HCT116 (cell line): ENCODE data around the gene POU2F3. TPM values are rescaled to one million over a fixed set of nuclear protein-coding genes. Genes with fewer than 3 reads are reported as not detected.

Experiments
- ATAC-seq: fragments of 200-7000 bp; cut with Tn5 transposase; 2 replicates; pipeline ENCODE4 v1.9.1; 2020; ENCODE audit warnings: mild to moderate bottlenecking, moderate library complexity
- BruUV-seq: library from RNA; stranded (reverse); fragments of 400-500 nt; replicated peaks from 2 replicates; lab custom pipeline; 2021; lab: Mats Ljungman, UMichigan
- CTCF ChIA-PET: fragments of 300-600 bp; sonication (Branson Sonifier 250); formaldehyde crosslinking; loops from one replicate; lab custom pipeline; 2021; ENCODE audit warnings: antibody characterized with exemption; lab: Charles Lee
- POLR2A ChIA-PET: fragments of 300-600, 350-600 bp; sonication (Branson Sonifier 250); formaldehyde crosslinking; loops from one replicate; lab custom pipeline; 2021; ENCODE audit warnings: antibody characterized with exemption; lab: Charles Lee
- RAD21 ChIA-PET, 2 experiments: fragments of 300-600 bp; sonication (Branson Sonifier 250); formaldehyde crosslinking; loops; one replicate each; lab custom pipeline; 2023; ENCODE audit warnings: low total read pairs in 2 of 2; ENCODE audit not compliant: uncharacterized antibody in 2 of 2, unreplicated experiment in 2 of 2, low non-redundant PET in 1 of 2; lab: Charles Lee
- DNase-seq: peaks from one replicate; pipeline ENCODE4 v3.0.0-alpha.2; 2010; ENCODE audit warnings: low read depth, low spot score
- H2AFZ ChIP-seq: fragments of 200-600 bp; shearing (Covaris generic), sonication (generic); 2 replicates; pipeline ENCODE4 v1.6.1; 2017; ENCODE audit warnings: low read depth, mixed run types, mixed read lengths, antibody characterized with exemption, low read length; ENCODE audit not compliant: poor library complexity, severe bottlenecking
- H3K27ac ChIP-seq: 2 replicates; pipeline ENCODE4 v1.5.1; 2012; ENCODE audit warnings: low read depth, low read length
- H3K27me3 ChIP-seq: fragments of 200-600 bp; sonication (generic); 2 replicates; pipeline ENCODE4 v1.6.1; 2016; ENCODE audit warnings: mixed run types, low read length, mixed read lengths; ENCODE audit not compliant: insufficient read depth
- H3K36me3 ChIP-seq, 2 experiments: fragments of 200-500 bp in 1 of 2; fragments of 200-600 bp in 1 of 2; sonication (Bioruptor generic) in 1 of 2; sonication (generic) in 1 of 2; 2 replicates each; pipeline versions ENCODE4 v1.5.1 to v1.6.1; 2014 to 2016; ENCODE audit warnings: low read length in 2 of 2, inconsistent platforms in 1 of 2, mixed read lengths in 1 of 2, mixed run types in 1 of 2; ENCODE audit not compliant: insufficient read depth in 2 of 2, control insufficient read depth in 1 of 2
- H3K4me1 ChIP-seq, 2 experiments: fragments of 200-600 bp in 1 of 2; sonication (generic) in 1 of 2; 2 replicates each; pipeline versions ENCODE4 v1.5.1 to v1.6.1; 2012 to 2017; ENCODE audit warnings: low read length in 2 of 2, inconsistent platforms in 1 of 2, mild to moderate bottlenecking in 1 of 2, mixed read lengths in 1 of 2, mixed run types in 1 of 2, moderate library complexity in 1 of 2; ENCODE audit not compliant: insufficient read depth in 2 of 2, control insufficient read depth in 1 of 2
- H3K4me2 ChIP-seq: fragments of 200-600 bp; sonication (generic); 2 replicates; pipeline ENCODE4 v1.6.1; 2017; ENCODE audit warnings: mixed run types, low read length, mixed read lengths
- H3K4me3 ChIP-seq, 2 experiments: fragments of 200-600 bp in 1 of 2; sonication (generic) in 1 of 2; replicated peaks in 1 of 2; 2 replicates each; pipeline ENCODE4 v1.5.1; 2011 to 2016; ENCODE audit warnings: low read length in 2 of 2, control low read depth in 1 of 2, low read depth in 1 of 2, mild to moderate bottlenecking in 1 of 2, mixed read lengths in 1 of 2, mixed run types in 1 of 2
- H3K79me2 ChIP-seq: fragments of 200-600 bp; sonication (generic); 2 replicates; pipeline ENCODE4 v1.6.1; 2017; ENCODE audit warnings: mild to moderate bottlenecking, mixed run types, low read length, moderate library complexity, mixed read lengths; ENCODE audit not compliant: insufficient read depth
- H3K9ac ChIP-seq: fragments of 200-600 bp; sonication (generic); 2 replicates; pipeline ENCODE4 v1.6.1; 2016; ENCODE audit warnings: low read length, mixed read lengths
- H3K9me2 ChIP-seq: fragments of 200-600 bp; sonication (generic), shearing (Covaris generic); 2 replicates; pipeline ENCODE4 v1.6.1; 2017; ENCODE audit warnings: mixed run types, mild to moderate bottlenecking, moderate library complexity; ENCODE audit not compliant: insufficient read depth
- H3K9me3 ChIP-seq, 2 experiments: fragments of 200-500 bp in 1 of 2; fragments of 200-600 bp in 1 of 2; sonication (Bioruptor generic) in 1 of 2; sonication (generic) in 1 of 2; 2 replicates each; pipeline ENCODE4 v1.6.1; 2014 to 2017; ENCODE audit warnings: low read length in 2 of 2, mixed read lengths in 2 of 2, inconsistent platforms in 1 of 2, low read depth in 1 of 2, mild to moderate bottlenecking in 1 of 2, mixed run types in 1 of 2, moderate library complexity in 1 of 2; ENCODE audit not compliant: control insufficient read depth in 1 of 2, insufficient read depth in 1 of 2
- H4K20me1 ChIP-seq: fragments of 200-600 bp; sonication (generic), shearing (Covaris generic); 2 replicates; pipeline ENCODE4 v1.6.1; 2017; ENCODE audit warnings: mixed run types, mild to moderate bottlenecking, moderate library complexity; ENCODE audit not compliant: insufficient read depth
- CBX3 ChIP-seq: IDR thresholded peaks from 2 replicates; pipeline ENCODE4 v1.6.1; 2012; ENCODE audit warnings: low read depth
- CEBPB ChIP-seq: IDR thresholded peaks from 2 replicates; pipeline ENCODE4 v1.6.1; 2012; ENCODE audit warnings: low read depth
- ELF1 ChIP-seq: IDR thresholded peaks from 2 replicates; pipeline ENCODE4 v1.6.1; 2012; ENCODE audit warnings: low read depth, borderline replicate concordance
- EZH2 ChIP-seq: fragments of 200-600 bp; sonication (generic); IDR thresholded peaks from 2 replicates; pipeline ENCODE4 v1.6.1; 2017; ENCODE audit warnings: antibody characterized with exemption, mixed run types
- EZH2phosphoT487 ChIP-seq: fragments of 200-600 bp; IDR thresholded peaks from 2 replicates; pipeline ENCODE4 v1.6.1; 2018; ENCODE audit warnings: antibody characterized with exemption, borderline replicate concordance
- FOSL1 ChIP-seq: IDR thresholded peaks from 2 replicates; pipeline ENCODE4 v1.6.1; 2012; ENCODE audit warnings: low read depth
- POLR2A ChIP-seq: IDR thresholded peaks from 2 replicates; pipeline ENCODE4 v1.7.0; 2011; ENCODE audit warnings: borderline replicate concordance; ENCODE audit not compliant: insufficient read depth, insufficient read length; ENCODE audit errors: extremely low read depth
- POLR2AphosphoS5 ChIP-seq: IDR thresholded peaks from 2 replicates; pipeline ENCODE4 v1.6.1; 2011; ENCODE audit warnings: mild to moderate bottlenecking, low read depth, low read length, moderate library complexity
- RAD21 ChIP-seq: IDR thresholded peaks from 2 replicates; pipeline ENCODE4 v1.6.1; 2012; ENCODE audit warnings: low read depth, mild to moderate bottlenecking
- REST ChIP-seq: IDR thresholded peaks from 2 replicates; pipeline ENCODE4 v1.6.1; 2012; ENCODE audit warnings: low read depth
- SIN3A ChIP-seq: IDR thresholded peaks from 2 replicates; pipeline ENCODE4 v1.6.1; 2012; ENCODE audit warnings: low read depth
- SP1 ChIP-seq: IDR thresholded peaks from 2 replicates; pipeline ENCODE4 v1.6.1; 2012; ENCODE audit warnings: low read depth
- SRF ChIP-seq: IDR thresholded peaks from 2 replicates; pipeline ENCODE4 v1.6.1; 2012; ENCODE audit warnings: low read depth
- TCF7L2 ChIP-seq: IDR thresholded peaks from 2 replicates; pipeline ENCODE4 v1.7.0; 2011; ENCODE audit warnings: borderline replicate concordance, inconsistent platforms; ENCODE audit not compliant: insufficient read depth, insufficient read length; ENCODE audit errors: extremely low read depth
- YY1 ChIP-seq: IDR thresholded peaks from 2 replicates; pipeline ENCODE4 v1.6.1; 2011; ENCODE audit warnings: low read length, low read depth, moderate library complexity, mild to moderate bottlenecking; ENCODE audit not compliant: insufficient replicate concordance; ENCODE audit errors: extremely low read depth
- ZBTB33 ChIP-seq: IDR thresholded peaks from 2 replicates; pipeline ENCODE4 v1.6.1; 2011; ENCODE audit warnings: mild to moderate bottlenecking, low read length, moderate library complexity; ENCODE audit not compliant: insufficient replicate concordance; ENCODE audit errors: extremely low read depth
- ZFX ChIP-seq: fragments of 450-650 bp; IDR thresholded peaks from 2 replicates; pipeline ENCODE4 v1.6.1; 2017
- ZNF274 ChIP-seq: fragments of 200-500 bp; sonication (Bioruptor generic); IDR thresholded peaks from 2 replicates; pipeline ENCODE4 v1.6.1; 2014; ENCODE audit warnings: mild to moderate bottlenecking, low read depth, low read length, inconsistent platforms
- intact Hi-C: fragments of 100-400 bp; cut with micrococcal nuclease; formaldehyde crosslinking; loops from 2 replicates; pipeline ENCODE4 v1.10.0; 2022
- total RNA-seq: library from RNA; stranded (reverse); gene quantifications from one replicate; pipeline ENCODE4 v1.2.1, GENCODE V29; 2021; ENCODE audit not compliant: unreplicated experiment
- TF ChIP-seq, protein P1 (sequence below), 3 experiments: fragments of 200-600 bp in 1 of 3; sonication (generic) in 1 of 3; IDR thresholded peaks in 2 of 3; conservative IDR thresholded peaks in 1 of 3; 2 replicates each; pipeline ENCODE4 v1.5.1; 2012 to 2017; ENCODE audit warnings: low read depth in 2 of 3, low read length in 2 of 3, antibody characterized with exemption in 1 of 3, borderline replicate concordance in 1 of 3, control low read depth in 1 of 3, mild to moderate bottlenecking in 1 of 3, mixed read lengths in 1 of 3, mixed run types in 1 of 3, moderate library complexity in 1 of 3; ENCODE audit not compliant: insufficient read depth in 1 of 3
- TF ChIP-seq, protein P2 (sequence below): IDR thresholded peaks from 2 replicates; pipeline ENCODE4 v1.6.1; 2012

POU2F3 gene
- total RNA-seq, 1 experiment from 2014 or later = 0.15 TPM

DNA sequence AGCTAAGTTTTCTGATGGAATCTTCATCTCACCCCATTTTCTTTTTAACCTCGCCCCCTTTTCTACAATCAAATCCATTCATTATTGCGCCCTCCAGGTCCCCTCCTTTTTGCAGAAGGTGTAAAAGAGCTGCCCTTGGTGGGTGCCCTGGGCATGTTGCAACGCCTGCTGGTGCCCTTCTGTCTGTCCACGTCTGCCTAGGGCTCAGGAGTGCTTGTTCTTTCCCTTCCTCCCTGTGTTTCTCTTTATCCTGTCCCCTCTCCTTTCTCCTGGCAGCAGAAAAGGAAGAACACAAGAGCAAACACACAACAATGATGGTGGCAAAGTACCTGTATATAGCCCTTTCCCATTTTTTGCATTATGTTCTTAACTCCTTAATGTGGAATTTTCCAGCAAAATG is 79.0 kb downstream of the POU2F3 start:
- H3K9me2 ChIP-seq = no peaks in the 10 kb centered on the region
- no peaks in the 10 kb centered on the region for H4K20me1 ChIP-seq
- TF ChIP-seq REST = no peak
- TF ChIP-seq RAD21 = no peak
- TF ChIP-seq FOSL1 = no peak
- TF ChIP-seq, protein P1, sequence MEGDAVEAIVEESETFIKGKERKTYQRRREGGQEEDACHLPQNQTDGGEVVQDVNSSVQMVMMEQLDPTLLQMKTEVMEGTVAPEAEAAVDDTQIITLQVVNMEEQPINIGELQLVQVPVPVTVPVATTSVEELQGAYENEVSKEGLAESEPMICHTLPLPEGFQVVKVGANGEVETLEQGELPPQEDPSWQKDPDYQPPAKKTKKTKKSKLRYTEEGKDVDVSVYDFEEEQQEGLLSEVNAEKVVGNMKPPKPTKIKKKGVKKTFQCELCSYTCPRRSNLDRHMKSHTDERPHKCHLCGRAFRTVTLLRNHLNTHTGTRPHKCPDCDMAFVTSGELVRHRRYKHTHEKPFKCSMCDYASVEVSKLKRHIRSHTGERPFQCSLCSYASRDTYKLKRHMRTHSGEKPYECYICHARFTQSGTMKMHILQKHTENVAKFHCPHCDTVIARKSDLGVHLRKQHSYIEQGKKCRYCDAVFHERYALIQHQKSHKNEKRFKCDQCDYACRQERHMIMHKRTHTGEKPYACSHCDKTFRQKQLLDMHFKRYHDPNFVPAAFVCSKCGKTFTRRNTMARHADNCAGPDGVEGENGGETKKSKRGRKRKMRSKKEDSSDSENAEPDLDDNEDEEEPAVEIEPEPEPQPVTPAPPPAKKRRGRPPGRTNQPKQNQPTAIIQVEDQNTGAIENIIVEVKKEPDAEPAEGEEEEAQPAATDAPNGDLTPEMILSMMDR (IDR thresholded peaks at IDR 0.05 in 2 of 3, conservative IDR thresholded peaks at IDR 0.05 in 1 of 3; ENCODE audit: borderline replicate concordance in 1 of 3, insufficient read depth in 1 of 3, low read depth in 2 of 3, low read length in 2 of 3) = no peak
- no peak for TF ChIP-seq ZBTB33
- no peak for TF ChIP-seq SIN3A
- TF ChIP-seq YY1 = no peak
- no peak for TF ChIP-seq SP1
- TF ChIP-seq EZH2phosphoT487 = no peak
- TF ChIP-seq, protein P2, sequence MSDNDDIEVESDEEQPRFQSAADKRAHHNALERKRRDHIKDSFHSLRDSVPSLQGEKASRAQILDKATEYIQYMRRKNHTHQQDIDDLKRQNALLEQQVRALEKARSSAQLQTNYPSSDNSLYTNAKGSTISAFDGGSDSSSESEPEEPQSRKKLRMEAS = no peak
- TF ChIP-seq POLR2AphosphoS5 = no peak
- no peak for TF ChIP-seq SRF
- no peak for TF ChIP-seq ZNF274
- no peak for TF ChIP-seq TCF7L2
- TF ChIP-seq POLR2A = no peak
- TF ChIP-seq EZH2 = no peak
- TF ChIP-seq CBX3 = no peak
- TF ChIP-seq ZFX = no peak
- no peak for TF ChIP-seq ELF1
- no peak for TF ChIP-seq CEBPB
- no peak overlapping the region for H3K4me3 ChIP-seq
- ATAC-seq (no peak), DNase-seq (no peak)
- ChIA-PET RAD21 (no interaction called here), POLR2A (no interaction called here), CTCF (interaction anchor here (1.4 to 2.1 kb wide), 2 partner anchors 16 to 19 kb away, joined by 4 to 9 read pairs; no protein-coding TSS in a partner anchor)
- BruUV-seq = no TSS peak
- peaks cover 20 to 34% of the 10 kb centered on the region in 2 experiments for H3K4me1 ChIP-seq
- H3K27ac ChIP-seq = no peak overlapping the region
- H3K9me3 ChIP-seq = no peaks in the 10 kb centered on the region
- no peak overlapping the region for H3K4me2 ChIP-seq
- no peaks in the 10 kb centered on the region for H3K36me3 ChIP-seq
- no peaks in the 10 kb centered on the region for H3K79me2 ChIP-seq
- no peaks in the 10 kb centered on the region for H3K27me3 ChIP-seq
- no peak overlapping the region for H2AFZ ChIP-seq
- no peak overlapping the region for H3K9ac ChIP-seq
- intact Hi-C loops = no loop called here
